CD4-positive, alpha-beta T cell (primary cell): ENCODE measurements around the gene GLP1R. TPM values are rescaled to one million over a fixed set of nuclear protein-coding genes. Genes with fewer than 3 reads are reported as not detected.

Source experiments
- ATAC-seq: fragments of 200-7000 bp; cut with Tn5 transposase; one replicate; pipeline ENCODE4 v1.10.0; 2022; ENCODE audit warnings: mild to moderate bottlenecking; ENCODE audit not compliant: poor library complexity
- CTCF ChIA-PET: fragments of 350-600 bp; sonication (Branson Sonifier 250); formaldehyde crosslinking; loops from one replicate; lab custom pipeline; 2021; ENCODE audit warnings: antibody characterized with exemption, inconsistent platforms; lab: Charles Lee
- POLR2A ChIA-PET: fragments of 350-600 bp; sonication (Branson Sonifier 250); formaldehyde crosslinking; loops from one replicate; lab custom pipeline; 2021; ENCODE audit warnings: antibody characterized with exemption, inconsistent platforms; lab: Charles Lee
- DNase-seq, 14 experiments: peaks; one replicate each; pipeline ENCODE4 v3.0.0-alpha.2; 2013 to 2020; ENCODE audit warnings: mixed read lengths in 2 of 14
- H3K27ac ChIP-seq, 2 donors: one replicate each; pipeline versions ENCODE4 v1.5.1 to v1.7.0; 2013; ENCODE audit warnings: low read length in 2 of 2, low read depth in 1 of 2, mild to moderate bottlenecking in 1 of 2
- H3K27me3 ChIP-seq, 2 experiments: 1 replicate in 1 of 2; 2 replicates in 1 of 2; pipeline versions ENCODE4 v1.6.1 to v1.7.0; 2013; ENCODE audit warnings: low read length in 2 of 2, control low read depth in 1 of 2, mild to moderate bottlenecking in 1 of 2, moderate library complexity in 1 of 2; ENCODE audit not compliant: insufficient read depth in 2 of 2, control insufficient read depth in 1 of 2
- H3K36me3 ChIP-seq: one replicate; pipeline ENCODE4 v1.6.1; 2013; ENCODE audit warnings: low read length, control low read depth; ENCODE audit not compliant: insufficient read depth
- H3K4me1 ChIP-seq: one replicate; pipeline ENCODE4 v1.6.1; 2013; ENCODE audit warnings: low read length, control low read depth; ENCODE audit not compliant: insufficient read depth
- H3K4me3 ChIP-seq: one replicate; pipeline ENCODE4 v1.5.1; 2013; ENCODE audit warnings: mild to moderate bottlenecking, low read length, moderate library complexity
- H3K9me3 ChIP-seq, 2 experiments: 1 replicate in 1 of 2; 2 replicates in 1 of 2; pipeline versions ENCODE4 v1.6.1 to v1.7.0; 2013; ENCODE audit warnings: low read length in 2 of 2, mild to moderate bottlenecking in 2 of 2, control low read depth in 1 of 2, moderate library complexity in 1 of 2; ENCODE audit not compliant: control insufficient read depth in 1 of 2, insufficient read depth in 1 of 2
- H3K27ac Mint-ChIP-seq: one replicate; pipeline ENCODE4 v1.8.0; 2020; ENCODE audit warnings: mixed read lengths
- H3K27me3 Mint-ChIP-seq: one replicate; pipeline ENCODE4 v1.8.0; 2021; ENCODE audit warnings: mixed read lengths
- H3K36me3 Mint-ChIP-seq: one replicate; pipeline ENCODE4 v1.8.0; 2021; ENCODE audit warnings: low read depth, mixed read lengths
- H3K4me1 Mint-ChIP-seq: one replicate; pipeline ENCODE4 v1.8.0; 2021; ENCODE audit warnings: low read depth, mixed read lengths
- H3K4me3 Mint-ChIP-seq: one replicate; pipeline ENCODE4 v1.8.0; 2020; ENCODE audit warnings: mild to moderate bottlenecking, mixed read lengths
- H3K9me3 Mint-ChIP-seq: one replicate; pipeline ENCODE4 v1.8.0; 2020; ENCODE audit warnings: mixed read lengths
- CTCF ChIP-seq: fragments of 200-600 bp; IDR thresholded peaks from one replicate; pipeline ENCODE4 v1.8.0; 2022; ENCODE audit warnings: antibody characterized with exemption, mild to moderate bottlenecking
- intact Hi-C, 2 experiments: fragments of 100-400 bp; cut with DNase I in 1 of 2; cut with micrococcal nuclease in 1 of 2; formaldehyde crosslinking; loops; one replicate each; pipeline versions ENCODE4 v1.15.1 to v1.9.0; 2023 to 2025; cut with DNase I, micrococcal nuclease
- total RNA-seq, 174 experiments: library from RNA in 2 of 174; stranded (reverse) in 2 of 174; gene quantifications; one replicate each; pipeline ENCODE4 v1.2.3 and lab custom pipeline; 2021 to 2026

Gene GLP1R
- total RNA-seq, 2 experiments from 2014 or later, result not detected

GRCh38 chr6:39086294-39086693 is 37.7 kb downstream of the GLP1R start:
- Mint-ChIP-seq H3K4me1 (no peaks in the 10 kb centered on the region), H3K4me3 (no peak overlapping the region), H3K27me3 (peaks cover 42% of the 10 kb centered on the region), H3K27ac (no peak overlapping the region), H3K9me3 (no peaks in the 10 kb centered on the region), H3K36me3 (no peaks in the 10 kb centered on the region)
- H3K36me3 ChIP-seq, result no peaks in the 10 kb centered on the region
- TF ChIP-seq CTCF, result no peak
- peaks cover 28 to 29% of the 10 kb centered on the region in 2 experiments for H3K27me3 ChIP-seq
- ChIA-PET CTCF (no interaction called here), POLR2A (interaction anchor here (1.5 kb wide), 1 partner anchor 28 kb away, joined by 3 read pairs; the partner anchor contains the start of gene SAYSD1)
- intact Hi-C loops, result no loop called here
- no peaks in the 10 kb centered on the region for H3K9me3 ChIP-seq
- DNase-seq (no peak), ATAC-seq (no peak)
- no peak overlapping the region for H3K27ac ChIP-seq
- H3K4me1 ChIP-seq, result no peaks in the 10 kb centered on the region
- no peak overlapping the region for H3K4me3 ChIP-seq

GRCh38 chr6:39086711-39087110 is 38.1 kb downstream of the GLP1R start:
- no peak overlapping the region for H3K4me3 Mint-ChIP-seq
- Histone ChIP-seq H3K36me3 (no peaks in the 10 kb centered on the region), H3K4me3 (no peak overlapping the region), H3K27ac (no peak overlapping the region), H3K4me1 (no peaks in the 10 kb centered on the region), H3K27me3 (peaks cover 28 to 29% of the 10 kb centered on the region in 2 experiments), H3K9me3 (no peaks in the 10 kb centered on the region)
- H3K4me1 Mint-ChIP-seq, result no peaks in the 10 kb centered on the region
- intact Hi-C loops, result no loop called here
- no peaks in the 10 kb centered on the region for H3K36me3 Mint-ChIP-seq
- H3K27ac Mint-ChIP-seq, result no peak overlapping the region
- ChIA-PET POLR2A (interaction anchor here (1.5 kb wide), 1 partner anchor 28 kb away, joined by 3 read pairs; the partner anchor contains the start of gene SAYSD1), CTCF (no interaction called here)
- H3K27me3 Mint-ChIP-seq, result peaks cover 45% of the 10 kb centered on the region
- H3K9me3 Mint-ChIP-seq, result no peaks in the 10 kb centered on the region
- TF ChIP-seq CTCF, result no peak
- DNase-seq (no peak), ATAC-seq (no peak)

GRCh38 chr6:39087197-39087596 is 38.6 kb downstream of the GLP1R start:
- Mint-ChIP-seq H3K4me3 (no peak overlapping the region), H3K4me1 (no peaks in the 10 kb centered on the region), H3K27me3 (peaks cover 49% of the 10 kb centered on the region), H3K36me3 (no peaks in the 10 kb centered on the region), H3K9me3 (no peaks in the 10 kb centered on the region), H3K27ac (no peak overlapping the region)
- Histone ChIP-seq H3K4me3 (no peak overlapping the region), H3K27ac (no peak overlapping the region), H3K27me3 (peaks cover 28 to 29% of the 10 kb centered on the region in 2 experiments), H3K36me3 (no peaks in the 10 kb centered on the region), H3K9me3 (no peaks in the 10 kb centered on the region), H3K4me1 (no peaks in the 10 kb centered on the region)
- DNase-seq (no peak), ATAC-seq (no peak)
- ChIA-PET CTCF (no interaction called here), POLR2A (interaction anchor here (1.5 kb wide), 1 partner anchor 28 kb away, joined by 3 read pairs; the partner anchor contains the start of gene SAYSD1)
- no peak for TF ChIP-seq CTCF
- intact Hi-C loops, result no loop called here
